Gastrocnemius medialis (tissue), 4 donors: ENCODE results near the gene CD177. TPM values are rescaled to one million over a fixed set of nuclear protein-coding genes. Genes with fewer than 3 reads are reported as not detected.
"Not testable (repeated sequence)": the region's sequence is repeated elsewhere in the genome, so short reads cannot be mapped to it uniquely, and the experiment has no call there.

ENCODE experiments used
- ATAC-seq, 2 donors: fragments of 150-250 bp; one replicate each; pipeline ENCODE4 v1.9.1; 2016
- DNase-seq, 2 donors: peaks; one replicate each; pipeline ENCODE4 v3.0.0-alpha.2; 2019
- H3K27ac ChIP-seq, 4 donors: fragments of 200-600 bp; sonication (generic); 1 replicate in 1 of 4; 2 replicates in 3 of 4; pipeline ENCODE4 v1.5.1; 2016 to 2018; ENCODE audit warnings: mild to moderate bottlenecking in 2 of 4, moderate library complexity in 1 of 4
- H3K27me3 ChIP-seq, 3 donors: fragments of 200-600 bp; sonication (generic) in 2 of 3; 1 replicate in 1 of 3; 2 replicates in 2 of 3; pipeline versions ENCODE4 v1.5.1 to v1.6.0; 2016 to 2019; ENCODE audit warnings: mild to moderate bottlenecking in 1 of 3, moderate library complexity in 1 of 3
- H3K36me3 ChIP-seq, 2 donors: fragments of 200-600 bp; sonication (generic) in 1 of 2; one replicate each; pipeline ENCODE4 v1.5.1; 2017 to 2018
- H3K4me1 ChIP-seq, 2 donors: fragments of 200-600 bp; sonication (generic) in 1 of 2; one replicate each; pipeline ENCODE4 v1.5.1; 2016 to 2017; ENCODE audit warnings: mild to moderate bottlenecking in 2 of 2
- H3K4me3 ChIP-seq, 4 donors: fragments of 200-600 bp; sonication (generic) in 3 of 4; 1 replicate in 1 of 4; 2 replicates in 3 of 4; pipeline ENCODE4 v1.5.1; 2016 to 2019; ENCODE audit warnings: mild to moderate bottlenecking in 2 of 4
- H3K9me3 ChIP-seq, 3 donors: fragments of 200-600 bp; sonication (generic) in 2 of 3; 1 replicate in 1 of 3; 2 replicates in 2 of 3; pipeline ENCODE4 v1.5.1; 2016 to 2019
- CTCF ChIP-seq, 5 experiments: fragments of 450-650 bp in 3 of 5; fragments of 200-600 bp in 2 of 5; sonication (generic) in 2 of 5; IDR thresholded peaks in 4 of 5; conservative IDR thresholded peaks in 1 of 5; 1 replicate in 4 of 5; 2 replicates in 1 of 5; pipeline ENCODE4 v1.5.1; 2016 to 2019; ENCODE audit warnings: antibody characterized with exemption in 5 of 5, mild to moderate bottlenecking in 3 of 5, moderate library complexity in 3 of 5
- POLR2A ChIP-seq, 2 donors: fragments of 450-650 bp; IDR thresholded peaks; one replicate each; pipeline ENCODE4 v1.6.1; 2017; ENCODE audit warnings: antibody characterized with exemption in 2 of 2, mild to moderate bottlenecking in 2 of 2, moderate library complexity in 2 of 2
- in situ Hi-C, 4 donors: fragments of 200-750 bp; cut with MboI; loops; one replicate each; pipeline versions ENCODE4 v1.15.0 to v1.8.0; 2017; ENCODE audit warnings: low sequenced_read_pairs in 4 of 4
- intact Hi-C: fragments of 100-400 bp; cut with DNase I; formaldehyde crosslinking; loops from one replicate; pipeline ENCODE4 v1.15.1; 2023; ENCODE audit warnings: low total_unique reads
- total RNA-seq, 4 donors: library from RNA; depleted of rRNA; stranded (reverse); fragments of >200 nt; gene quantifications; one replicate each; pipeline versions ENCODE4 v1.1.0 to v1.2.3, GENCODE V29; 2016

The CD177 gene
- total RNA-seq, 4 donors from 2014 or later: 1.3 to 2.9 (median 2.6) TPM; not detected in 1

GRCh38 chr19:43393501-43393900 is 40.0 kb downstream of the CD177 start:
- H3K27ac ChIP-seq, intact Hi-C loops, H3K4me1 ChIP-seq, DNase-seq, ATAC-seq, H3K27me3 ChIP-seq, H3K4me3 ChIP-seq, H3K9me3 ChIP-seq, in situ Hi-C loops, H3K36me3 ChIP-seq: not testable (repeated sequence)

GRCh38 chr19:43395561-43395960 is 42.1 kb downstream of the CD177 start:
- Histone ChIP-seq H3K27me3 (no peaks in the 10 kb centered on the region), H3K27ac (no peak overlapping the region), H3K4me3 (no peak overlapping the region), H3K4me1 (no peaks in the 10 kb centered on the region), H3K9me3 (no peaks in the 10 kb centered on the region), H3K36me3 (no peaks in the 10 kb centered on the region)
- DNase-seq (no peak), ATAC-seq (no peak)
- no peak for TF ChIP-seq CTCF (IDR thresholded peaks at IDR 0.05 in 4 of 5, conservative IDR thresholded peaks at IDR 0.05 in 1 of 5)
- TF ChIP-seq POLR2A (IDR thresholded peaks at IDR 0.05): no peak
- intact Hi-C loops (no loop called here), in situ Hi-C loops (no loop called here)

- Histone ChIP-seq H3K36me3 (no peaks in the 10 kb centered on the region), H3K27me3 (no peaks in the 10 kb centered on the region), H3K27ac (no peak overlapping the region), H3K9me3 (no peaks in the 10 kb centered on the region), H3K4me3 (no peak overlapping the region), H3K4me1 (no peaks in the 10 kb centered on the region)
- ATAC-seq (no peak), DNase-seq (no peak)
- TF ChIP-seq POLR2A (IDR thresholded peaks at IDR 0.05): no peak
- no peak for TF ChIP-seq CTCF (IDR thresholded peaks at IDR 0.05 in 4 of 5, conservative IDR thresholded peaks at IDR 0.05 in 1 of 5)
- intact Hi-C loops (no loop called here), in situ Hi-C loops (no loop called here)
Observed at GRCh38 chr19:43406297-43406696, 52.8 kb downstream of the CD177 start.

GRCh38 chr19:43407416-43408005 is 54.0 kb downstream of the CD177 start:
- Histone ChIP-seq H3K27me3 (no peaks in the 10 kb centered on the region), H3K36me3 (no peaks in the 10 kb centered on the region), H3K4me3 (no peak overlapping the region), H3K27ac (no peak overlapping the region), H3K9me3 (no peaks in the 10 kb centered on the region), H3K4me1 (no peaks in the 10 kb centered on the region)
- intact Hi-C loops (no loop called here), in situ Hi-C loops (no loop called here)
- no peak for DNase-seq
- no peak for ATAC-seq
- TF ChIP-seq POLR2A (IDR thresholded peaks at IDR 0.05) (no peak), CTCF (IDR thresholded peaks at IDR 0.05 in 4 of 5, conservative IDR thresholded peaks at IDR 0.05 in 1 of 5) (no peak)

GRCh38 chr19:43408043-43408442 is 54.6 kb downstream of the CD177 start:
- no peak for DNase-seq
- Histone ChIP-seq H3K36me3 (no peaks in the 10 kb centered on the region), H3K27me3 (no peaks in the 10 kb centered on the region), H3K4me1 (no peaks in the 10 kb centered on the region), H3K27ac (no peak overlapping the region), H3K4me3 (no peak overlapping the region), H3K9me3 (no peaks in the 10 kb centered on the region)
- TF ChIP-seq CTCF (IDR thresholded peaks at IDR 0.05 in 4 of 5, conservative IDR thresholded peaks at IDR 0.05 in 1 of 5) (no peak), POLR2A (IDR thresholded peaks at IDR 0.05) (no peak)
- intact Hi-C loops: no loop called here
- in situ Hi-C loops: no loop called here
- ATAC-seq: no peak
